GM21723 (cell line): ENCODE results near the gene LHPP.
A peak's percentile ranks its signal among the peaks of the same experiment; 100 is the strongest.

ENCODE experiments used
- ATAC-seq: cut with Tn5 transposase; IDR thresholded peaks from one replicate; pipeline ENCODE4 v1.9.1; 2021; ENCODE audit warnings: mild to moderate bottlenecking, moderate library complexity; ENCODE audit not compliant: unreplicated experiment

Gene LHPP

DNA sequence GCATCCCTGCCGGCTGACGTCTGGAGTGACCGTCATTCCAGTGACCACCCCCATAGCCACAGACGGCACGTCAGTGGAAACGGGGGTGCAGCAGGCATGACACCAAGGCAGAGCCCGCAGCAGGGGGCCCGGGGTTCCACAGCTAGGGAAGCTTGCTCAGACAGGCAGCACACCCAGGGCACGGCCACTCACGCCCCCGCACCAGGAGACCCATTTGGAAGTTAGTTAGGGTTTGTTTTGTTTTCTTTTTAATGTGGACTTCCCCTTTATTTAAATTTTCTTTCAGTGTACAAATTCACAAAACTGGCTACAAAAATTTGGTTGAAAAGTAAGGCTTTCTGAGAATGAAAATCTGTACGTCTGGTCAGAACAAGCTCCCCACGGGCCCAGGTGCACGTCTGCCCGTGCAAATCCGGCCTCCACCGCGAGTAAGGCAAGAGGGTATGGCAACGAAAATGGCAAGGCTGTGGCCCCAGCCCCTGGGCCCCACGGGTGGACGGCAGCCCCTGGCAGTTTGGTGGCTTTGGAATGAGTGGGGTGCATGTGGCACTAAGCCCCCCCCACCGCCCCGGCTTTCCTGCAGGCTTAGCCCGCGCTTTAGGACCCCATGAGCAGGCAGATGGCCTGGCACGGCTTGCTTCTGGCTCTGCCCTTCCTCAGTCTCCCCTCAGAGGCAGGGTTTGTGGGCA is 158.3 kb downstream of the LHPP start:
- ATAC-seq: peak; percentile 47

DNA sequence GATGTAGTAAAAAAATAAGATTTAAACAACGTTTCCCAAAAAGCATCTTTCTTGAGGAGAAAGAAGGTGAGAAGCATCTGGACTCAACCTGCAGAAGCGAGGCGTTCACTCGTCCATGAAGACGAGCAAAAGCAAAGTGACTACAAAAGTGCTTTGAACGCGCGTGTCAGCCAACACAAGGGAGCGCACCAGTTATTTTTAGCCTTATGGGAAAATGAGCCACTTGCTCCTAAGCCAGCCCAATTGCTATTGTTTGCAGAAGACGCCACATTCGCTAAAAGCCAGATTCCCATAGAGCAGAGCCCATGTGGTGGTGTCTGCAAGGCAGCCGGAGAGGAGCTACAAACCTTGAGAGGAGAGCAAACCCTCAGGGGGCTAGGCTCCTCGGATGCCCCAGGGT is 160.0 kb downstream of the LHPP start:
- no peak for ATAC-seq

DNA sequence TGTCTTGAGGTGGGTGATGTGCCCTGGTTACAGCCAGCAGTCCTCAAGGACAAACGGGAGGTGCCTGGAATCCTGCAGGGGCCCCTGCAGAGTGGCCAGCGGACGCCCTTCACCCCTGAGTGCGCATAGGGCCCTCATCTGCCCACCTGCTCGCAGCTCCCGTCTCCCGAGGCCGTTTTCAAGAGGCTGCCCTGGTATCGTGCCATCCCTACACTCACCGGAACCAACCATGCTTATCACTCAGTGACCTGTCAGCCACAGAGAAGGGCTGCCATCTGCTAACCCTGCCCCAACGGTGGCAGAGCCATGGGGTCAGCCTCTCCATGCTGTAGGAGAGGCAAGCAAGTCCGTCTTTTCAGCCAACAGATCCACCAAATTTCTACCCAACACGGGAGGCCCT is 160.5 kb downstream of the LHPP start:
- ATAC-seq: no peak

DNA sequence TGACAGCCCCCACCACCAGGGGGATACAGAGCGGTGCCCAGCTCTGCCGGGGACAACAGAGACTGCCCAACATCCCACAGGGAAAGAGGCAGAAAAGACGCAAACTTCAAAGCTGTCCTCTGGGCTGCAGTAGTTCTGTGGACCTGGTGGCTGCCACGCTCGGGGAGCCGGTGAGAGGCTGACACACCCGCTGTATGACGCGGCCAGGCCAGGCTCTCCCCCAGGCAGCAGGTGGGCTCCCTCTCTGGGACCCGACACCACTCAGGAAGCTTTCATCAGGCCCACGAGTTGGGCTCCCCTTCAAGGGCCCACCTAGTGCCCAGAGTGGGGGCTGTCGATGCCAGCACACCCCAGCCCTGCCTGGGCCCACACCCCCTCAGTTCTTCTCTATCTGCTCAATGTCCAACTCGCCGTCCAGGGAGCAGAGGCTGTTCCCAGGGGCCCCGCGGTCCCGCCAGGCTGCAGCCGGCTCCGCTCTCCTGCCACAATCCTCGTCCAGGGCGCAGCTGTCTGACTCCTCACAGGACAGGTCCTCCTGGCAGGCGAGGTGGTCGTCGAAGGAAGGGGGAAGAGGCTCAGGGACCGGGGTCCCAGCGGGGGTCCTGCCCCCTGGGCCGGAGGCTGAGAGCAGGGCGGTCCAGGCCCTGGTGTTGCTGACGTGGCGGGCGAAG is 161.4 kb downstream of the LHPP start:
- ATAC-seq: no peak

DNA sequence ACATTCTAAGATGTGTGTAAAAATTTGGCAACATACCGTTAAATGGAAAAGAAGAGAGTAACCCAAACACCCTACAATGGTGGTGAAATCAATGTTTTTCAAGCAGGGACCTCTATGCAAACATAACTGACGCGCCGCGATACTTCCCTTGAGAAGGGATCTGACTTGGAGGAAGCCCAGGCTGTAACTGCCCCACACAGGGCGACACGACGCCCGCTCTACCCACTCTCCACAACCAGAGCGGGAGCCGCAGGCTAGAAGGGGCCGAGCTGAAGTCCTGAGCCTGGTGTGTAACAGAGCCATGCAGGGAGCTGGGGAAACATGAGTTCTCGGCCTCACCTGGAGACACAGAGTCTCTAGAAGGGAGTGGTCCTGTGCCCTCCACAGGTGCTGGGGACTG is 162.4 kb downstream of the LHPP start:
- no peak for ATAC-seq

- no peak for ATAC-seq
These were observed 162.8 kb downstream of the LHPP start for GRCh38 chr10:124624466-124624865.

GRCh38 chr10:124624895-124625294 is 163.3 kb downstream of the LHPP start:
- no peak for ATAC-seq

DNA sequence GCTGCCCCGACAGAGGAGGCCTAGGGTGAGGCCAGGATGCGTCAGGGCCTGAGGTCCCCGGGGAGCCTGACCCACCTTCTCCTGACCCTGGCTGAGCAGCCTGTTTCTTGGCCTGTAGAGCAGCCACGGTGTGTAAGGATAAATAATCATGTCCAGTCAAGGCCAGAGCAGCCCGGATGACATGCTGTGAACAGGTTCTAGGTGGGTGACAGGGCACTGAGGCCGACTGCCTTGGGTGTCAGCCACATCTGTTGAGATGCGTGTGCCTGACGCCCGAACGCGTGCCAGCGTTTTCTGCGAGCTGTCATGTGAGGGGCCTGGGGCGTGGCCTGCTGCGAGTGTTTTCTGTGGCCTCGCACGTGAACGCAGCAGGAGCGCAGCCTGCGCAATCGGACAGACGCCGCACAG is 164.2 kb downstream of the LHPP start:
- no peak for ATAC-seq

- ATAC-seq: peak; percentile 81
These were observed 165.2 kb downstream of the LHPP start for GRCh38 chr10:124626759-124627380.

GRCh38 chr10:124627866-124628675 is 166.4 kb downstream of the LHPP start:
- no peak for ATAC-seq

DNA sequence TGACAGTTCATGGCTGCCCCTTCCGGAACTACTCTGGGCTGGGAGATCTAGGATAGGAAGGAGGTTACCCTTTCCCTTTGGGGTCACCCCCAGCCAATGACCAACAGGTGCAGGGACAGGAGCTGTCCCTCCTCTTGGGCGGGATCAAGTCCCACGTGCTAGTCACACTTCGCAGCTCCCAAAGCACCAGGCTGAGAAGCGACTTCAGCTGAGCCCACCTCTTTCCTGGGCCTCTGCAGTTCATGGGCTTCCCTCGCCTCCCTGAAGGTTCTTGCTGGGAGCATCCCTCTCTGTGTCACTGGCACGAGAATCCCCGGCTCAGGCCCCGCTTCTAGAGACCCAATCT is 167.0 kb downstream of the LHPP start:
- ATAC-seq: no peak

GRCh38 chr10:124629415-124629814 is 167.8 kb downstream of the LHPP start:
- no peak for ATAC-seq

DNA sequence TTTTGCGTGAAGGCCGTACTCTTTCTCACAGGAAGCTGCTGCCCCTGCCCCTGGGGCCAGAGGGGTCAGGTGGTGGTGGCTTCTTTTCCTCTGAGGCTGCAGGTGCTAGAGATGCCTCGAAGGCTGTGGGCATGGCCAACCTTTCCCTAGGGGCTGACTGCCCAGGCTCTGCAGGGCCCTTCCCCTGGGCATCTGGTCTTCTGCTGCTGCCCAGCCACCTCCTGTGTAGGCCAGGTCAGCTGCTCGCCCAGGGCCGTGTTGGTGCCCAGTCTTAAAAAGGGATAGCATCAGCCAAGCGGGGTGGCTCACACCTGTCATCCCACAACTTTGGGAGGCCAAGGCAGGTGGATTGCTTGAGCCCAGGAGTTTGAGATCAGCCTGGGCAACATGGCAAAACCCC is 168.2 kb downstream of the LHPP start:
- no peak for ATAC-seq

DNA sequence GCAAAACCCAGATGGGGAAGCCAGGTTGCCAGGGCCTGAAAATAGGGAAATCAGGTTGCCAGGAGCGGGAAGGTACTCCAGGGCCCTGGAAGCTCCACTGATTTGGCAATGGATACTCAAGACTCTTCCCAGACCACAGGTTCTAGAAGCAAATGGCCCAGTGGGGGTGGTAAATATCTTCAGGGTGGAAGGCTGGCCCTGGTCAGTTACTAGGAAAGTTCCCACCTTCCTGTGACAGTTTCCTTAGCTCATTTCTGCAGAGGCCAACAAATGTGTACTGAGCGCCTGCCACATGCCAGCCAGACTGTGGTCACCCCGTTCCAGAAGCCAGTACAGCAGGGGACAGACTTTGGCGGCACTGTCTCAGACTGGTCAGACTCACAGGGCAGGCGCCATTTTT is 168.9 kb downstream of the LHPP start:
- no peak for ATAC-seq

GRCh38 chr10:124632064-124632531 is 170.5 kb downstream of the LHPP start:
- ATAC-seq: no peak

GRCh38 chr10:124632566-124632965 is 170.9 kb downstream of the LHPP start:
- ATAC-seq: no peak

- no peak for ATAC-seq
These were observed 174.8 kb downstream of the LHPP start for GRCh38 chr10:124636271-124636995.

- ATAC-seq: no peak
These were observed 175.6 kb downstream of the LHPP start for GRCh38 chr10:124637091-124637700.

GRCh38 chr10:124637746-124638145 is 176.1 kb downstream of the LHPP start:
- no peak for ATAC-seq

- no peak for ATAC-seq
These were observed 177.6 kb downstream of the LHPP start for GRCh38 chr10:124639206-124639605.
